H9 (cell line): ENCODE results near the gene TNKS2. TPM values are rescaled to one million over a fixed set of nuclear protein-coding genes. Genes with fewer than 3 reads are reported as not detected.

Experiments used
- DNase-seq: peaks from one replicate; pipeline ENCODE4 v3.0.0-alpha.2; 2017
- H2AFZ ChIP-seq: one replicate; pipeline ENCODE4 v1.6.1; 2013; ENCODE audit warnings: mild to moderate bottlenecking, low read length, control low read depth, moderate library complexity
- H2AK5ac ChIP-seq: 2 replicates; pipeline ENCODE4 v1.6.1; 2013; ENCODE audit warnings: low read length, control low read depth, mixed read lengths; ENCODE audit not compliant: insufficient read length
- H2BK120ac ChIP-seq: one replicate; pipeline ENCODE4 v1.6.1; 2013; ENCODE audit warnings: low read depth, mild to moderate bottlenecking, low read length, control low read depth, inconsistent platforms; ENCODE audit not compliant: poor library complexity, severe bottlenecking
- H2BK12ac ChIP-seq: 2 replicates; pipeline ENCODE4 v1.6.1; 2013; ENCODE audit warnings: low read length, control low read depth, mixed read lengths, low read depth; ENCODE audit not compliant: insufficient read length
- H2BK15ac ChIP-seq: 2 replicates; pipeline ENCODE4 v1.6.1; 2013; ENCODE audit warnings: low read depth, low read length, control low read depth
- H2BK20ac ChIP-seq: one replicate; pipeline ENCODE4 v1.6.1; 2013; ENCODE audit warnings: low read depth, mild to moderate bottlenecking, low read length, control low read depth, inconsistent platforms; ENCODE audit not compliant: poor library complexity, severe bottlenecking
- H2BK5ac ChIP-seq: 2 replicates; pipeline ENCODE4 v1.6.1; 2013; ENCODE audit warnings: low read length, control low read depth, mixed read lengths; ENCODE audit not compliant: insufficient read length
- H3K14ac ChIP-seq: 2 replicates; pipeline ENCODE4 v1.6.1; 2013; ENCODE audit warnings: low read length, control low read depth; ENCODE audit not compliant: insufficient read depth
- H3K18ac ChIP-seq: 2 replicates; pipeline ENCODE4 v1.6.1; 2013; ENCODE audit warnings: low read depth, mild to moderate bottlenecking, mixed read lengths, low read length, control low read depth; ENCODE audit not compliant: insufficient read length
- H3K23ac ChIP-seq: 2 replicates; pipeline ENCODE4 v1.6.1; 2013; ENCODE audit warnings: low read length, control low read depth, mixed read lengths, low read depth; ENCODE audit not compliant: insufficient read length
- H3K23me2 ChIP-seq: 2 replicates; pipeline ENCODE4 v1.6.1; 2013; ENCODE audit warnings: low read depth, mild to moderate bottlenecking, mixed read lengths, low read length, control low read depth; ENCODE audit not compliant: insufficient read length, poor library complexity, severe bottlenecking
- H3K27ac ChIP-seq: 2 replicates; pipeline ENCODE4 v1.5.1; 2013; ENCODE audit warnings: low read length, control low read depth, mixed read lengths, low read depth; ENCODE audit not compliant: insufficient read length
- H3K27me3 ChIP-seq: 2 replicates; pipeline ENCODE4 v1.6.1; 2013; ENCODE audit warnings: low read length, control low read depth, inconsistent platforms; ENCODE audit not compliant: insufficient read depth
- H3K4ac ChIP-seq: 2 replicates; pipeline ENCODE4 v1.6.1; 2013; ENCODE audit warnings: low read depth, mild to moderate bottlenecking, control low read depth, inconsistent platforms, low read length, moderate library complexity
- H3K4me1 ChIP-seq: 2 replicates; pipeline ENCODE4 v1.6.1; 2013; ENCODE audit warnings: low read length, control low read depth, inconsistent platforms; ENCODE audit not compliant: insufficient read depth
- H3K4me2 ChIP-seq: 2 replicates; pipeline ENCODE4 v1.6.1; 2013; ENCODE audit warnings: low read length, control low read depth, mixed read lengths; ENCODE audit not compliant: insufficient read length, insufficient read depth
- H3K56ac ChIP-seq: 2 replicates; pipeline ENCODE4 v1.6.1; 2013; ENCODE audit warnings: low read depth, mild to moderate bottlenecking, mixed read lengths, low read length, control low read depth; ENCODE audit not compliant: insufficient read length
- H3K79me1 ChIP-seq: 2 replicates; pipeline ENCODE4 v1.6.1; 2013; ENCODE audit warnings: low read depth, mild to moderate bottlenecking, moderate library complexity, low read length, control low read depth, inconsistent platforms; ENCODE audit not compliant: insufficient read depth, poor library complexity, severe bottlenecking
- H3K79me2 ChIP-seq: 2 replicates; pipeline ENCODE4 v1.6.1; 2013; ENCODE audit warnings: low read length, control low read depth, inconsistent platforms; ENCODE audit not compliant: insufficient read depth
- H3K9ac ChIP-seq: 2 replicates; pipeline ENCODE4 v1.6.1; 2013; ENCODE audit warnings: low read length, control low read depth, mixed read lengths; ENCODE audit not compliant: insufficient read length; ENCODE audit errors: extremely low read depth
- H3K9me3 ChIP-seq: one replicate; pipeline ENCODE4 v1.6.1; 2013; ENCODE audit warnings: low read depth, low read length, inconsistent platforms; ENCODE audit not compliant: control insufficient read depth
- H3T11ph ChIP-seq: one replicate; pipeline ENCODE4 v1.6.1; 2013; ENCODE audit warnings: mild to moderate bottlenecking, low read length, control low read depth, inconsistent platforms
- H4K20me1 ChIP-seq: one replicate; pipeline ENCODE4 v1.6.1; 2013; ENCODE audit not compliant: control insufficient read depth, insufficient read length, insufficient read depth
- H4K5ac ChIP-seq: 2 replicates; pipeline ENCODE4 v1.6.1; 2013; ENCODE audit warnings: low read depth, mild to moderate bottlenecking, mixed read lengths, low read length, control low read depth; ENCODE audit not compliant: insufficient read length
- H4K8ac ChIP-seq: replicated peaks from 2 replicates; pipeline ENCODE4 v1.6.1; 2013; ENCODE audit warnings: low read length, control low read depth, mixed read lengths, low read depth; ENCODE audit not compliant: insufficient read length
- H4K91ac ChIP-seq: 2 replicates; pipeline ENCODE4 v1.6.1; 2013; ENCODE audit warnings: low read depth, mild to moderate bottlenecking, moderate library complexity, mixed read lengths, low read length, control low read depth; ENCODE audit not compliant: insufficient read length
- H3K27ac Mint-ChIP-seq, 3 experiments: 2 replicates in 2 of 3; 3 replicates in 1 of 3; pipeline ENCODE4 v1.8.0; 2020 to 2021; ENCODE audit warnings: mixed read lengths in 3 of 3, mild to moderate bottlenecking in 1 of 3, moderate library complexity in 1 of 3
- H3K27me3 Mint-ChIP-seq: 2 replicates; pipeline ENCODE4 v1.8.0; 2021; ENCODE audit warnings: low read depth, mild to moderate bottlenecking, moderate library complexity, mixed read lengths
- H3K36me3 Mint-ChIP-seq, 3 experiments: 2 replicates in 2 of 3; 3 replicates in 1 of 3; pipeline ENCODE4 v1.8.0; 2020 to 2021; ENCODE audit warnings: low read depth in 3 of 3, mixed read lengths in 3 of 3; ENCODE audit not compliant: insufficient read depth in 1 of 3
- H3K4me1 Mint-ChIP-seq, 2 experiments: 2 replicates each; pipeline ENCODE4 v1.8.0; 2020; ENCODE audit warnings: mixed read lengths in 2 of 2
- H3K4me3 Mint-ChIP-seq, 2 experiments: 2 replicates in 1 of 2; 3 replicates in 1 of 2; pipeline ENCODE4 v1.8.0; 2020 to 2021; ENCODE audit warnings: mild to moderate bottlenecking in 2 of 2, mixed read lengths in 2 of 2, moderate library complexity in 1 of 2
- H3K9me3 Mint-ChIP-seq, 2 experiments: 2 replicates in 1 of 2; 3 replicates in 1 of 2; pipeline ENCODE4 v1.8.0; 2020; ENCODE audit warnings: mild to moderate bottlenecking in 2 of 2, mixed read lengths in 2 of 2, moderate library complexity in 1 of 2
- WGBS: extraction: QIAGEN DNeasy Blood & Tissue Kit; methylation state at CpG from one replicate; pipeline ENCODE4 v1.1.7; 2013; ENCODE audit warnings: missing lambda C conversion rate, low lambda C conversion rate, mixed read lengths; ENCODE audit not compliant: insufficient read length; ENCODE audit errors: extremely low coverage; 5-methylcytosine and 5-hydroxymethylcytosine counted together
- total RNA-seq: library from RNA; stranded (reverse); gene quantifications from 2 replicates; pipeline ENCODE4 v1.2.1, GENCODE V29; 2021
- TF ChIP-seq, protein P1 (sequence below): fragments of 200-600 bp; sonication (generic); conservative IDR thresholded peaks from 3 replicates; pipeline ENCODE4 v1.8.0; 2021; ENCODE audit warnings: antibody characterized with exemption, mild to moderate bottlenecking

The TNKS2 gene
- total RNA-seq, 1 experiment from 2014 or later, result 58.9 TPM

DNA sequence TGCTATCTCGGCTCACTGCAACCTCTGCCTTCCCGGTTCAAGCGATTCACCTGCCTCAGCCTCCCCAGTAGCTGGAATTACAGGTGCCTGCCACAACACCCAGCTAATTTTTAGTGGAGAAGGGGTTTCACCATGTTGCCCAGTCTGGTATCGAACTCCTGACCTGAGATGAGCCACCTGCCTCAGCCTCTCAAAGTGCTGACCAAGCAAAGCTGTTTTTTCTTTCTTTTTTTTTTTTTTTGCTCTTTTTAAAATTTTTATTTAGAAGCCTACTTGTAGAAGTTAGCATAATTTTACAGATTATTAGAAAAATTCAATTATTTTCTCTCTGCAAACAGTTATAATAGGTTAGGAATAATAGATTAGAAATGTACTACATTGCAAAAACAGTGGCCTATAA is 112.2 kb downstream of the TNKS2 start:
- Histone ChIP-seq H3K14ac (no peak overlapping the region), H3T11ph (no peak overlapping the region), H3K9ac (no peak overlapping the region), H2AK5ac (no peak overlapping the region), H3K23ac (no peak overlapping the region), H3K4ac (no peak overlapping the region), H3K79me2 (peaks cover 4% of the 10 kb centered on the region; the same call in 1 of the 2 replicates), H3K27me3 (no peaks in the 10 kb centered on the region), H3K9me3 (no peaks in the 10 kb centered on the region), H2BK5ac (no peak overlapping the region), H3K4me2 (no peak overlapping the region), H3K56ac (no peak overlapping the region), H3K23me2 (peaks cover 14% of the 10 kb centered on the region), H2AFZ (no peak overlapping the region), H4K8ac (no peak overlapping the region), H3K79me1 (no peaks in the 10 kb centered on the region), H2BK15ac (no peak overlapping the region), H3K4me1 (no peaks in the 10 kb centered on the region), H2BK12ac (no peak overlapping the region), H4K5ac (no peak overlapping the region), H4K20me1 (no peaks in the 10 kb centered on the region), H4K91ac (no peak overlapping the region), H2BK120ac (no peak overlapping the region), H3K27ac (no peak overlapping the region), H3K18ac (no peak overlapping the region), H2BK20ac (no peak overlapping the region)
- peaks cover 16 to 24% (median 23%) of the 10 kb centered on the region in 3 experiments for H3K36me3 Mint-ChIP-seq
- peaks cover 22 to 32% of the 10 kb centered on the region in 2 experiments for H3K4me1 Mint-ChIP-seq
- H3K9me3 Mint-ChIP-seq, result peaks cover 0 to 5% of the 10 kb centered on the region in 2 experiments; a peak in 2 of 5 replicates
- DNase-seq, result no peak
- no CpG with 5 or more reads among the region's 4 CpGs for WGBS
- peak overlapping the region in 1 of 2 experiments; percentile 31; a peak in 1 of 5 replicates for H3K4me3 Mint-ChIP-seq
- TF ChIP-seq, protein P1, sequence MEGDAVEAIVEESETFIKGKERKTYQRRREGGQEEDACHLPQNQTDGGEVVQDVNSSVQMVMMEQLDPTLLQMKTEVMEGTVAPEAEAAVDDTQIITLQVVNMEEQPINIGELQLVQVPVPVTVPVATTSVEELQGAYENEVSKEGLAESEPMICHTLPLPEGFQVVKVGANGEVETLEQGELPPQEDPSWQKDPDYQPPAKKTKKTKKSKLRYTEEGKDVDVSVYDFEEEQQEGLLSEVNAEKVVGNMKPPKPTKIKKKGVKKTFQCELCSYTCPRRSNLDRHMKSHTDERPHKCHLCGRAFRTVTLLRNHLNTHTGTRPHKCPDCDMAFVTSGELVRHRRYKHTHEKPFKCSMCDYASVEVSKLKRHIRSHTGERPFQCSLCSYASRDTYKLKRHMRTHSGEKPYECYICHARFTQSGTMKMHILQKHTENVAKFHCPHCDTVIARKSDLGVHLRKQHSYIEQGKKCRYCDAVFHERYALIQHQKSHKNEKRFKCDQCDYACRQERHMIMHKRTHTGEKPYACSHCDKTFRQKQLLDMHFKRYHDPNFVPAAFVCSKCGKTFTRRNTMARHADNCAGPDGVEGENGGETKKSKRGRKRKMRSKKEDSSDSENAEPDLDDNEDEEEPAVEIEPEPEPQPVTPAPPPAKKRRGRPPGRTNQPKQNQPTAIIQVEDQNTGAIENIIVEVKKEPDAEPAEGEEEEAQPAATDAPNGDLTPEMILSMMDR, result no peak
- no peak overlapping the region for H3K27ac Mint-ChIP-seq
- 0 out of 2 replicates have a peak, but pooled peaks cover 2% of the 10 kb centered on the region for H3K27me3 Mint-ChIP-seq

Other genes starting within 250 kb of the TNKS2 start
- 1.1 and 1.2 TPM in 2 replicates for gene PPP1R3C, start 165.4 kb upstream of the TNKS2 start, total RNA-seq
- gene FGFBP3, start 111.1 kb downstream of the TNKS2 start, total RNA-seq, result 49.0 and 49.3 TPM in 2 replicates
- 42.5 and 45.2 TPM in 2 replicates for gene BTAF1, start 125.3 kb downstream of the TNKS2 start, total RNA-seq